GM12878 (cell line): ENCODE results near the gene KCNRG. TPM values are rescaled to one million over a fixed set of nuclear protein-coding genes. Genes with fewer than 3 reads are reported as not detected.

ENCODE experiments used
- ATAC-seq: fragments of 200-7000 bp; cut with Tn5 transposase; 3 replicates; pipeline ENCODE4 v1.9.1; 2020; ENCODE audit warnings: mild to moderate bottlenecking, moderate library complexity
- BruUV-seq: library from RNA; stranded (reverse); fragments of 400-500 nt; replicated peaks from 2 replicates; lab custom pipeline; 2021; lab: Mats Ljungman, UMichigan
- CTCF ChIA-PET: fragments of 300-600 bp; sonication (Branson Sonifier 250); formaldehyde crosslinking; extraction: SDS; loops from one replicate; lab custom pipeline; 2021; ENCODE audit warnings: inconsistent platforms; lab: Yijun Ruan, JAX
- POLR2A ChIA-PET: fragments of 350-600 bp; formaldehyde crosslinking; extraction: SDS; loops from one replicate; lab custom pipeline; 2021; ENCODE audit warnings: inconsistent platforms; lab: Charles Lee
- RAD21 ChIA-PET: fragments of 300-600 bp; sonication (Branson Sonifier 250); formaldehyde crosslinking; loops from one replicate; lab custom pipeline; 2023; ENCODE audit warnings: antibody characterized with exemption; ENCODE audit not compliant: unreplicated experiment; lab: Charles Lee
- SMC1A ChIA-PET: fragments of 300-600 bp; sonication (Branson Sonifier 250); formaldehyde crosslinking; loops from one replicate; lab custom pipeline; 2023; ENCODE audit not compliant: unreplicated experiment, uncharacterized antibody; lab: Charles Lee
- DNase-seq: peaks from one replicate; pipeline ENCODE4 v3.0.0-alpha.2; 2011; ENCODE audit warnings: low read depth, low spot score
- FAIRE-seq: peaks from 3 replicates; lab custom pipeline; 2011; peaks lifted over from hg19 to GRCh38; lab: Jason Lieb, UNC
- H2AFZ ChIP-seq: 2 replicates; pipeline ENCODE4 v1.6.0; 2011; ENCODE audit warnings: low read depth, low read length, control low read depth; ENCODE audit not compliant: control insufficient read depth
- H3K27ac ChIP-seq: 2 replicates; pipeline ENCODE4 v1.5.1; 2011; ENCODE audit warnings: control low read depth; ENCODE audit not compliant: control insufficient read depth, insufficient read depth
- H3K27me3 ChIP-seq, 2 experiments: replicated peaks in 1 of 2; 2 replicates each; pipeline versions ENCODE4 v1.6.0 to v1.6.1; 2011; ENCODE audit warnings: low read length in 1 of 2; ENCODE audit not compliant: control insufficient read depth in 2 of 2, insufficient read depth in 2 of 2
- H3K36me3 ChIP-seq, 2 experiments: 2 replicates each; pipeline ENCODE4 v1.5.1; 2011; ENCODE audit warnings: low read length in 1 of 2; ENCODE audit not compliant: control insufficient read depth in 2 of 2, insufficient read depth in 2 of 2
- H3K4me1 ChIP-seq: 2 replicates; pipeline ENCODE4 v1.6.1; 2011; ENCODE audit warnings: mild to moderate bottlenecking, low read length, moderate library complexity, mixed read lengths; ENCODE audit not compliant: control insufficient read depth, insufficient read depth
- H3K4me2 ChIP-seq: 2 replicates; pipeline ENCODE4 v1.6.0; 2011; ENCODE audit warnings: control low read depth; ENCODE audit not compliant: control insufficient read depth, insufficient read depth
- H3K4me3 ChIP-seq: fragments of 200-600 bp; sonication (generic); 2 replicates; pipeline ENCODE4 v1.5.1; 2016
- H3K79me2 ChIP-seq: 2 replicates; pipeline ENCODE4 v1.6.0; 2011; ENCODE audit warnings: low read length; ENCODE audit not compliant: control insufficient read depth, insufficient read depth
- H3K9ac ChIP-seq: 2 replicates; pipeline ENCODE4 v1.8.0; 2011; ENCODE audit warnings: low read length, control low read depth, mixed read lengths; ENCODE audit not compliant: control insufficient read depth, insufficient read depth
- H3K9me3 ChIP-seq: replicated peaks from 3 replicates; pipeline ENCODE4 v1.5.1; 2011; ENCODE audit warnings: mild to moderate bottlenecking, low read length; ENCODE audit not compliant: control insufficient read depth, insufficient read depth
- H4K20me1 ChIP-seq: 2 replicates; pipeline ENCODE4 v1.6.0; 2011; ENCODE audit not compliant: control insufficient read depth, insufficient read depth
- ATF3 ChIP-seq: IDR thresholded peaks from 2 replicates; pipeline ENCODE4 v1.6.1; 2011; ENCODE audit warnings: low read depth, mild to moderate bottlenecking, low read length, moderate library complexity, borderline replicate concordance; ENCODE audit errors: extremely low read depth
- BACH1 ChIP-seq: fragments of 450-650 bp; IDR thresholded peaks from 2 replicates; pipeline ENCODE4 v1.6.1; 2017; ENCODE audit warnings: mild to moderate bottlenecking, borderline replicate concordance
- BCL11A ChIP-seq: IDR thresholded peaks from 2 replicates; pipeline ENCODE4 v1.6.1; 2011; ENCODE audit warnings: low read depth, low read length
- BHLHE40 ChIP-seq, 2 experiments: fragments of 450-650 bp in 1 of 2; IDR thresholded peaks; 2 replicates each; pipeline ENCODE4 v1.6.1; 2011 to 2017; ENCODE audit warnings: low read depth in 2 of 2, borderline replicate concordance in 1 of 2, improper control_type of control experiment in 1 of 2, low read length in 1 of 2, mild to moderate bottlenecking in 1 of 2
- BMI1 ChIP-seq: fragments of 450-650 bp; IDR thresholded peaks from 2 replicates; pipeline ENCODE4 v1.6.1; 2016; ENCODE audit warnings: mild to moderate bottlenecking, moderate library complexity, borderline replicate concordance
- BRCA1 ChIP-seq: IDR thresholded peaks from 2 replicates; pipeline ENCODE4 v1.6.1; 2011; ENCODE audit warnings: low read depth, low read length, improper control_type of control experiment
- CHD4 ChIP-seq: fragments of 200-600 bp; sonication (generic); IDR thresholded peaks from 2 replicates; pipeline ENCODE4 v1.6.1; 2016; ENCODE audit warnings: mild to moderate bottlenecking
- CUX1 ChIP-seq: IDR thresholded peaks from 2 replicates; pipeline ENCODE4 v1.6.1; 2012; ENCODE audit warnings: improper control_type of control experiment, low read depth, low read length; ENCODE audit not compliant: insufficient replicate concordance
- EGR1 ChIP-seq, 2 experiments: IDR thresholded peaks; 1 replicate in 1 of 2; 2 replicates in 1 of 2; pipeline ENCODE4 v1.6.1; 2011 to 2012; ENCODE audit warnings: low read depth in 2 of 2, low read length in 2 of 2, borderline replicate concordance in 1 of 2, mild to moderate bottlenecking in 1 of 2, moderate library complexity in 1 of 2
- KAT2A ChIP-seq: conservative IDR thresholded peaks from 2 replicates; pipeline ENCODE4 v1.6.1; 2011; ENCODE audit warnings: low read depth, low read length; ENCODE audit not compliant: control insufficient read depth
- KLF5 ChIP-seq: fragments of 450-650 bp; IDR thresholded peaks from 2 replicates; pipeline ENCODE4 v1.6.1; 2014; ENCODE audit warnings: mild to moderate bottlenecking; ENCODE audit not compliant: partially characterized antibody
- NFXL1 ChIP-seq: fragments of 450-650 bp; IDR thresholded peaks from 2 replicates; pipeline ENCODE4 v1.6.1; 2017; ENCODE audit warnings: antibody characterized with exemption, mild to moderate bottlenecking, borderline replicate concordance
- RFX5 ChIP-seq: IDR thresholded peaks from 2 replicates; pipeline ENCODE4 v1.6.1; 2011; ENCODE audit warnings: low read depth, low read length, improper control_type of control experiment
- SP1 ChIP-seq: IDR thresholded peaks from one replicate; pipeline ENCODE4 v1.6.1; 2011; ENCODE audit warnings: low read depth, low read length
- ZNF207 ChIP-seq: fragments of 450-650 bp; IDR thresholded peaks from 2 replicates; pipeline ENCODE4 v1.6.1; 2014; ENCODE audit warnings: antibody characterized with exemption, mild to moderate bottlenecking, borderline replicate concordance
- ZNF24 ChIP-seq: fragments of 450-650 bp; IDR thresholded peaks from 2 replicates; pipeline ENCODE4 v1.6.1; 2017; ENCODE audit warnings: antibody characterized with exemption, mild to moderate bottlenecking
- WGBS: methylation state at CpG from one replicate; pipeline ENCODE4 v1.1.6; 2016; ENCODE audit warnings: low lambda C conversion rate; ENCODE audit not compliant: insufficient replicate concordance, insufficient coverage; ENCODE audit errors: missing lambda C conversion rate; 5-methylcytosine and 5-hydroxymethylcytosine counted together
- in situ Hi-C: fragments of 300-500 bp; cut with MboI; formaldehyde crosslinking; loops from 9 replicates; pipeline ENCODE4 v1.14.3; 2018; ENCODE audit warnings: mixed read lengths
- intact Hi-C: fragments of 100-400 bp; cut with micrococcal nuclease; formaldehyde crosslinking; loops from one replicate; pipeline ENCODE4 v1.14.2; 2022; ENCODE audit not compliant: unreplicated experiment
- polyA plus RNA-seq, 11 experiments: library from polyadenylated mRNA; depleted of rRNA in 4 of 11; unstranded in 6 of 11; stranded (reverse) in 5 of 11; fragments of >200 nt; fragmentation: Nextera tagmentation in 4 of 11; fragmentation: Illumina TruSeq in 1 of 11; extraction: Ambion mirVana in 4 of 11; extraction: Trizol in 1 of 11; gene quantifications; 1 replicate in 1 of 11; 2 replicates in 10 of 11; pipeline versions ENCODE4 v1.2.1 to v1.2.3, GENCODE V29; 2011 to 2016; ENCODE audit warnings: inconsistent platforms in 2 of 11, missing spikeins in 2 of 11, low read depth in 1 of 11
- total RNA-seq, 4 experiments: library from RNA; depleted of rRNA in 3 of 4; stranded (reverse); fragments of >200 nt in 3 of 4; fragmentation: Illumina TruSeq in 1 of 4; extraction: Trizol in 1 of 4; gene quantifications; 2 replicates each; pipeline versions ENCODE4 v1.2.1 to v1.2.3, GENCODE V29; 2013 to 2021

The KCNRG gene
- total and polyA plus RNA-seq, 10 of the 15 experiments (the other 5 are each of a cell fraction or from before 2014, with no cell fraction given) = 0.37 to 1.5 (median 0.58) TPM

DNA sequence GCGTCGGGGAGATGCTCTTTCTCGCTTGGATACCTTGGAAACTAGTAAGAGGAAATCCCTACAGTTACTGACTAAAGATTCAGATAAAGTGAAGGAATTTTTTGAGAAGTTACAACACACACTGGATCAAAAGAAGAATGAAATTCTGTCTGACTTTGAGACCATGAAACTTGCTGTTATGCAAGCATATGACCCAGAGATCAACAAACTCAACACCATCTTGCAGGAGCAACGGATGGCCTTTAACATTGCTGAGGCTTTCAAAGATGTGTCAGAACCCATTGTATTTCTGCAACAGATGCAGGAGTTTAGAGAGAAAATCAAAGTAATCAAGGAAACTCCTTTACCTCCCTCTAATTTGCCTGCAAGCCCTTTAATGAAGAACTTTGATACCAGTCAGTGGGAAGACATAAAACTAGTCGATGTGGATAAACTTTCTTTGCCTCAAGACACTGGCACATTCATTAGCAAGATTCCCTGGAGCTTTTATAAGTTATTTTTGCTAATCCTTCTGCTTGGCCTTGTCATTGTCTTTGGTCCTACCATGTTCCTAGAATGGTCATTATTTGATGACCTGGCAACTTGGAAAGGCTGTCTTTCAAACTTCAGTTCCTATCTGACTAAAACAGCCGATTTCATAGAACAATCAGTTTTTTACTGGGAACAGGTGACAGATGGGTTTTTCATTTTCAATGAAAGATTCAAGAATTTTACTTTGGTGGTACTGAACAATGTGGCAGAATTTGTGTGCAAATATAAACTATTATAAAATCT lies 2.7 kb upstream of the KCNRG start:
- Histone ChIP-seq H3K27ac (no peak overlapping the region), H3K4me1 (no peaks in the 10 kb centered on the region), H4K20me1 (no peaks in the 10 kb centered on the region), H3K9ac (no peak overlapping the region), H2AFZ (no peak overlapping the region), H3K9me3 (no peaks in the 10 kb centered on the region), H3K79me2 (peaks cover 1% of the 10 kb centered on the region), H3K4me2 (no peak overlapping the region), H3K4me3 (no peak overlapping the region), H3K27me3 (no peaks in the 10 kb centered on the region), H3K36me3 (peaks cover 0 to 17% of the 10 kb centered on the region in 2 experiments)
- intact Hi-C loops = no loop called here
- FAIRE-seq (no peak), DNase-seq (no peak), ATAC-seq (no peak)
- ChIA-PET RAD21 (no interaction called here), CTCF (no interaction called here), POLR2A (no interaction called here), SMC1A (interaction anchor here (0.9 to 1.7 kb wide), 2 partner anchors 11 to 31 kb away, joined by 3 read pairs; no protein-coding TSS in a partner anchor)
- TSS peak; percentile 54 for BruUV-seq
- in situ Hi-C loops = no loop called here
- WGBS = 90% methylated on average over 6 of the region's 6 CpGs
- TF ChIP-seq BACH1 (no peak), BMI1 (no peak), BRCA1 (no peak), BHLHE40 (IDR thresholded peaks at IDR 0.05; ENCODE audit: borderline replicate concordance in 1 of 2, low read depth in 2 of 2, low read length in 1 of 2) (no peak), NFXL1 (no peak), KAT2A (no peak), CHD4 (no peak), EGR1 (IDR thresholded peaks at IDR 0.05; ENCODE audit: borderline replicate concordance in 1 of 2, low read depth in 2 of 2, low read length in 2 of 2) (no peak), KLF5 (no peak), BCL11A (no peak), RFX5 (no peak), ZNF24 (no peak), SP1 (no peak), ATF3 (no peak), CUX1 (no peak), ZNF207 (no peak)
